GM12892 (cell line): ENCODE results near the gene MID1.
A peak's percentile ranks its signal among the peaks of the same experiment; 100 is the strongest.
"Not testable (repeated sequence)": the region's sequence is repeated elsewhere in the genome, so short reads cannot be mapped to it uniquely, and the experiment has no call there.

ENCODE experiments used
- DNase-seq: peaks from one replicate; pipeline ENCODE4 v3.0.0; 2011; ENCODE audit not compliant: insufficient read length
- FAIRE-seq: peaks from 2 replicates; lab custom pipeline; 2011; peaks lifted over from hg19 to GRCh38; lab: Jason Lieb, UNC
- POLR2A ChIP-seq: IDR thresholded peaks from 2 replicates; pipeline ENCODE4 v1.6.1; 2011; ENCODE audit warnings: low read depth, low read length, control low read depth
- POLR2AphosphoS5 ChIP-seq: IDR thresholded peaks from 2 replicates; pipeline ENCODE4 v1.6.1; 2011; ENCODE audit warnings: low read depth, low read length, control low read depth
- TAF1 ChIP-seq: IDR thresholded peaks from 2 replicates; pipeline ENCODE4 v1.6.1; 2011; ENCODE audit warnings: low read depth, mild to moderate bottlenecking, control low read depth, low read length, borderline replicate concordance

MID1 gene

DNA sequence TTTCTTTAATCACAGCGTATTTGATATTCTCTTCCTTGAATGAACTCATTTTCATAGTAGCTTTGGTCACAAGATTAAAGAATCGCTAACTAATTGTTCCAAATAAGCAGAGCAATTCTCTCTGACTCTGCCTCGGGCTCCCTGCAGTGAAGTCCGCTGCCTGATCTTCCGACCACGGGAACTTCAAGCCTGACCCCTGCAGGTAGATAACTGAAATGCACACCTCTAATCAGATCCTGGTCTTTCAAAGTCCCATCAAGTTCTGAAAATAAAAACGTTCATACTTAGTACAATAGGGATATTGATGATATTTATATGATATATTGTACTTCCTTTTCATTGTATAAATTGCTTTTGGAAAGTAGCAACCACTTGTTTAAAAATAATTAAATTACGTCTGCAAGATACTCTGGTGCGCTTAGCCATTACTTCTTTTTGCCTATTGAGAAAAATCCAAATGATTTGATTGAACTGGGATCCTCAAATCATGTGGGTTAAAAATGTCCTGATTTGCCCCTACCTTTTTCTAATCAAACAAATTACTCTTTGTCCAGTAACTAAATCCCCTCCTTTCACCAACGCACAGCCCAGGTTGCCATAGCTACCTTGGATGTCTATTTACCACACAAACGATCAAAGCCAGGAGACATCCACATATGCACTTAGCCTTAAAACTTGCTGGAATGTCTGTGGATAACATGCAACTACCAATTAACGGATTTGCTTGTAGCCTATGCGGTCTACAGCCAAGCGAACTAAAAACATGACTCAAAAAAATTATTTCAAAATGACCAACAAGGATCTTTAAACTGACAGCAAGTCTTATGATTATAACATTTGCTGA lies 4.2 kb downstream of the MID1 start:
- no peak for TF ChIP-seq TAF1
- TF ChIP-seq POLR2AphosphoS5, result no peak
- peak; percentile 73 for FAIRE-seq
- DNase-seq, result no peak

DNA sequence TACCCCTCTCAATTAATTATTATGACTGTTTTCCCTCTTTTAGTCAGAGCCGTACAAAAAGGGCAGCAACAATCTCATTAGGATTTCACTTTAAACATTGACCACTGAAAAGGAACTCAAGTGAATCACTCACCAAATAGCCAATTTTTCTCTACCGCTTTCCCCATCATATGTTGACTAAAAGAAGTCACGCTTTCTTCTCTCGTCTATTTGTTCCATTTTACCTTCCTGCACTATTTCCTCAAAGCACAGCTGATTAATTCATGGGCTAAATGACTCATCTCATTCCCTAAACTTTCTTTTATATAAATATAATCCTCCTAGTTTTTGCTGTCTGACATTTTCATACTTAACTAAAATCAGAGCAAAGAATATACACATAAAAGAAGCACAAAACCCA lies 8.2 kb downstream of the MID1 start:
- no peak for FAIRE-seq
- DNase-seq, result no peak
- TF ChIP-seq POLR2AphosphoS5 (no peak), POLR2A (no peak), TAF1 (no peak)

DNA sequence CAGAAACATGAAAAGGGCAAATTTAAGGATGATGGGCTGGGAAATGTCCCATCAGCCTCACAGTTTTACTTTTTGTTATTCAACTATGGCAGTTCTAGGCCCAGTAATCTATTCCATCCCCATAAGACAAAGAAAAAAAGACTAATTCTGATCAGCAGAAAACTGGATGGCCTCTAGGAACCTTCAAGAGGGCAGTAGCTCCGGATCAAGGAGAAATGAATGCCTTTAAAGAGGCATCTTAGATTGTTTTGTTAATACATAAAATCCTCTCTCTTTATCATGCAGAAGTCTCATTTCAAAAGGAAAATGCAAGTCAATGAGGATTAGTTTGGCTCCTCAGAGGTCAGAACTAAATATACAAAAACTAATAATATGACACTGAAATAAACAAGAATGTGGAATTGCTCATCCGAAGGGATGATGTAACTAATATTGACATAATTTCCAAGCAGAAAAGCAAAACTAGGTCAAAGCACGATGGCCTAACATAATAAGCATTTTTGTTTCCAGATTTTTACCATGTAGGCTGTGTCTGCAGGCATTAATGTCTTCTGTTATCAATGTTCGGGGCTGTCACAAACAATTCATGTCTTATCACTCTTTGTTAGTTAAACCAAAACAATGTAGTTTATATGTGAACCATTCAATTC lies 8.8 kb downstream of the MID1 start:
- FAIRE-seq (no peak), DNase-seq (no peak)
- TF ChIP-seq POLR2AphosphoS5 (no peak), POLR2A (no peak), TAF1 (no peak)

GRCh38 chrX:10608099-10608498 lies 12.3 kb downstream of the MID1 start:
- FAIRE-seq (no peak), DNase-seq (no peak)
- TF ChIP-seq TAF1 (no peak), POLR2AphosphoS5 (no peak), POLR2A (no peak)

DNA sequence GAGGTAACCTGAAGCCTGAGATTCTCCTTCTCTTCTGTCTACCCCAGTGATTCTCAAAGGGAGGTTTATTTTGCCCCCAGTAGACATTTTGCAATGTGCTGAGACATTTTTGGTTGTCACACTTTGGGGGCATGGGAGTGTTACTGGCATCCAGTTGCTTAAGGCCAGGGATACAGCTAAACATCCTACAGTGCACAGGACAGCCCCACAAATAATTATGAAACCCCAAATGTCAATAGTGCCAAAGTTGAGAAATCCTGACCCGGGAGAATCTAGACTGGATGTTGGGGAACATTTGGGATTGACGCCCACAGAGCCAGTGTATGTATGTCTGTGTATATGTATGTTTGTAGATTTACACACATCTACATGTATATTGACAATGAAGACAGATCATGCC lies 13.2 kb downstream of the MID1 start:
- DNase-seq (no peak), FAIRE-seq (no peak)
- TF ChIP-seq POLR2AphosphoS5 (no peak), TAF1 (no peak), POLR2A (no peak)

DNA sequence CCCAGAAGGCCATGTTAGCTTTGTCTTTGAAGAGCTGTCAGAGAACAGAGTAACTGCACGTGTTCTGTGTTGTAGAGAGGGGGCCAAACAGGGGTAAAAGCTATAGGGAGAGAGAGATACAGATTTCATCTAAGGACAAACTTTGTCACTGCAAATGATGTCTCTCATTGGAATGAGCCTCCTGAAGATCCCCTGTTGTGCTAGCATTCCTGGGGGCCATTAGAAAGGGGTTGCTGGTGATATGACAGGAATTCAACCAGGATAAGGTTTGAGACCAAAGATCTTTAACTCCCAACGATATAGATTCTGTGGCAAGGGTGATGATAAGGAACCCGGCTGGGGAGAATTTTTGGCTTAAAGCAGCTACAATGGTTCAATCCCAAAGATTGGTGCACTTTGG lies 16.8 kb downstream of the MID1 start:
- FAIRE-seq, result no peak
- TF ChIP-seq POLR2AphosphoS5 (no peak), POLR2A (no peak), TAF1 (no peak)
- DNase-seq, result no peak

DNA sequence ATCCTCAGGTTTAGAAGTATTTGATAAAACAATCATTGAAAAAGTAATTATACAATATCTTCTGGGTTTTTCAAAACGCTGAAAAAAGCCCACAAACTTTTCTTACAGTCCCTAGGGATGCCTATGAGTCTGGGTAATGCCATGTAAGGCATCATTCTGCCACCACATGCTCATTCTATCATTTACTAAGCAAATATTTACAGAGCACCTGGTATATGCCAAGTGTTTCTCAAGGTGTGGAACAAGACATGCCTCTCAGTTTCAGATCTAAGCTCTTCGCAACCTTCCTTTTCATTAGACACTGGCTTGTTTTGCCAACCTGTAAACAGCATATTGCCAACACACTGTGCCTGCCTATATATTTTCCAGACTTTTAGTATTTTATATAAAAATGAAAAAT lies 17.7 kb downstream of the MID1 start:
- DNase-seq (no peak), FAIRE-seq (no peak)
- no peak for TF ChIP-seq TAF1
- TF ChIP-seq POLR2A, result no peak
- TF ChIP-seq POLR2AphosphoS5, result no peak

DNA sequence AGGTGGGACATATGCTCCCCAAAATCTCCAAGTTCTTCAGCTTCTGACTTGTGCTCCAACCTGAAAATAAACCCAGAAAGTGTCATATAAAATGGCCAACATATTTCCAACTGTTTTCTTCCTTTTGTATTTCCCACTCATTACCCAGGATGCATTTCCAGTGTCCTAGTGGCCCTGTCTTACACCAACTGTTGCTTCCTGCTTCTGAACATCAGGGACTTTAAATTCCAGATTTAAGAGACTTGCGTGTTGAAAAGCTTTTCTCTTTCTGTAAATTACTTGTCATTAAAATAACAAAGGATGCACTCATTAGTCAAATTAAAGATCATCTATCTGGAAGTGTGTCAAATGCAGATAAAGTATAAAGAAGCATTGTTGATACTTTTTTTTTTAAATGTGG lies 19.9 kb downstream of the MID1 start:
- TF ChIP-seq POLR2A, result no peak
- no peak for TF ChIP-seq POLR2AphosphoS5
- no peak for TF ChIP-seq TAF1
- FAIRE-seq, result no peak
- DNase-seq, result no peak

DNA sequence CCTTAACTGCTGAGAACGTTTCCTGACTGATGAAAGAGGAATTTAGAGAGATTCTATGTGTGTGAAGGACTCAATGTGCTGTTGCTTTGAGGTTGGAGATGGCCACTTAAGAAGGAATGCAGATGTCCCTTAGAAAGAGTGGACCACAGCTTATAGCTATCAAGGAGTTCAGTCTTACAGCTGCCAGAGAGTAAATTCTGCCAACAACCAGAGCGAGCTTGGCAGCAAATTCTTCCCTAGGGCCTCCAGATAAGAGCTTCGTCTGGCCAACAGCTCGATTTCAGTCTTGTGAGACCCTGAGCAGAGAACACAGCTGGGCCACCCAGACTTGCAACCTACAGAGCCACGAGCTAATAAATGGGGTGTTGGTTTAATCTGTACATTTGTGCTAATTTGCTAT lies 21.8 kb downstream of the MID1 start:
- DNase-seq (no peak), FAIRE-seq (no peak)
- TF ChIP-seq POLR2AphosphoS5 (no peak), POLR2A (no peak), TAF1 (no peak)

DNA sequence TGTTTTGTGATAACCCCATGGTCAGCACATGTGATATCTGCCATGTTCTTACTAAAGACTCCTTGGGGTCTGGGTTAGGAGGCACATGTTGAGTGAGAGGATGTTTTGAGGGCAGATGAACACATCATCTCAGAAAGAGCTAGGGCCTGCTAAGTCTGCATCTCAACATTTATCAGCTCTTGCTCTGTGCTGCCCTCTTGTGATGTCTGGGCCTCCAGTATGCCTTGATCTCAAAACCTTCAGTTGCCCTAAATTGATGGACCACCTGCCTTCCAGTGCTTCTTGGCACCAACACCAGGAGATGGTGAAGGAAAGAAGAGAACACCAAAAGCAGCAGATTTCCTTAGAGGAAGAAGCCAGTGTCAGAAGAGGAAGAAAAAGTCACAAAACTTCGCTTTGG lies 22.5 kb downstream of the MID1 start:
- TF ChIP-seq POLR2A (no peak), TAF1 (no peak), POLR2AphosphoS5 (no peak)
- no peak for FAIRE-seq
- no peak for DNase-seq

DNA sequence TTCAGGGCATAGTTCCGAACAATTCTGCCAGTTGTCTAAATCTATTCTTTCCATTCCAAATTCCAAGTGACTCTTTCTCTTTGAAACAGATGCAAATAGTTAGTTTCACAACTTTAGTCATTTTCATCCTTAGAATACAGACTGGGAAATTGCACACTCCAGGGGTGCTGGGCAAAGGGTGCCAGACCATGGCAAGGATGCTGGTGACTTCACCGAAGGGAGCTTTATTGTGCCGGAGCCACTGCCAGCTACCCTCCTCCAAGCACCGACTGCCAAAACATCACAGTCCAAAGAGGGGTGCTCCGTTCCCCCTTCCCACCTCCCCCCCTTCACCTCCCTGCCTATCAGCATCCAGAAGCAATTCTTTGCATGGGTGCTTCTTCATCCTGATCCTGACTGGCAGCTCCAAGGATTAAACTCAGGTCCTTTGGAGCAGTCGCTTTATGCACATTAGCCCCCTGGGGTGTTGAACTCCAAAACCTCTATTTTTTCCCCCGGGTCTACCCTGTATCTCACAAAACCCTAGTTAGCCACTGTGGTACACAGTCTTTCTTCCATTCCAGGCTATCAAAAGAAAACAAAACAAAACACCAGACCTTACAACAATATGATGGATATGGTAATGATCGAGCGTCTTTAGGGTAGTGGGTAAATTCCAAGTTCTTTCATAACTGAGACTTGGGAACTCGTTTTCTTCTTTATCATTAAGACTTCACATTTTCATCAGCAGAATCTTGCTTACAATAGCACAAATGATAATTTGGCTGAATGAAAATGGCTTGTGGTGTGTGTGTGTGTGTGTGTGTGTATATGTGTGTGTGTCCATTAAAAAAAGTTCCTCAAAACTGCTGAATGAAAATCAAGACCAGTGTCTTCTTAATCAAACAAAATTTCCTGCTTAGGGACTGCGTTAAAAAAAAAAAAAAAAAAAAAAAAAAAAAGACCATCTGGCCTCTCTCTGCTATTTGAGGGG lies 28.7 kb downstream of the MID1 start:
- no peak for FAIRE-seq
- no peak for DNase-seq
- TF ChIP-seq POLR2AphosphoS5, result no peak
- TF ChIP-seq POLR2A, result no peak
- no peak for TF ChIP-seq TAF1

GRCh38 chrX:10589787-10590186 lies 30.6 kb downstream of the MID1 start:
- DNase-seq, FAIRE-seq: not testable (repeated sequence)
